Stomach (tissue), 9 donors: Measurements from ENCODE around the gene EIF4E1B. TPM values are rescaled to one million over a fixed set of nuclear protein-coding genes. Genes with fewer than 3 reads are reported as not detected.

Source experiments
- DNase-seq, 2 donors: peaks; one replicate each; pipeline versions ENCODE4 v3.0.0 to v3.0.0-alpha.2; 2013 to 2019
- H3K27ac ChIP-seq, 5 donors: fragments of 200-600 bp in 4 of 5; sonication (generic) in 4 of 5; one replicate each; pipeline ENCODE4 v1.5.1; 2013 to 2019; ENCODE audit warnings: mild to moderate bottlenecking in 1 of 5, moderate library complexity in 1 of 5
- H3K27me3 ChIP-seq, 3 donors: fragments of 200-600 bp; sonication (generic); one replicate each; pipeline ENCODE4 v1.5.1; 2017 to 2019; ENCODE audit warnings: mixed run types in 1 of 3
- H3K36me3 ChIP-seq, 4 donors: fragments of 200-600 bp; sonication (generic); 1 replicate in 3 of 4; 2 replicates in 1 of 4; pipeline ENCODE4 v1.5.1; 2016 to 2019
- H3K4me1 ChIP-seq, 4 donors: fragments of 200-600 bp; sonication (generic); one replicate each; pipeline ENCODE4 v1.5.1; 2016 to 2019
- H3K4me3 ChIP-seq, 4 donors: fragments of 200-600 bp; sonication (generic) in 3 of 4; one replicate each; pipeline ENCODE4 v1.5.1; 2016 to 2019; ENCODE audit warnings: mild to moderate bottlenecking in 1 of 4
- H3K9me3 ChIP-seq, 4 donors: fragments of 200-600 bp; sonication (generic); one replicate each; pipeline ENCODE4 v1.5.1; 2016 to 2019
- EP300 ChIP-seq: sonication (generic); formaldehyde crosslinking; IDR thresholded peaks from one replicate; pipeline ENCODE4 v1.6.1; 2017; ENCODE audit warnings: antibody characterized with exemption
- POLR2A ChIP-seq, 4 donors: fragments of 450-650 bp; IDR thresholded peaks; one replicate each; pipeline ENCODE4 v1.6.1; 2016; ENCODE audit warnings: antibody characterized with exemption in 4 of 4, control low read depth in 2 of 4, mild to moderate bottlenecking in 1 of 4, moderate library complexity in 1 of 4
- POLR2AphosphoS5 ChIP-seq, 3 donors: sonication (generic); formaldehyde crosslinking; IDR thresholded peaks; one replicate each; pipeline ENCODE4 v1.6.1; 2016; ENCODE audit warnings: antibody characterized with exemption in 3 of 3
- WGBS, 5 donors: extraction: QIAGEN DNeasy Blood & Tissue Kit in 3 of 5; methylation state at CpG; one replicate each; pipeline versions ENCODE4 v1.1.5 to v1.1.7; 2013 to 2018; 5-methylcytosine and 5-hydroxymethylcytosine counted together
- intact Hi-C: fragments of 100-400 bp; cut with DNase I; formaldehyde crosslinking; loops from one replicate; pipeline ENCODE4 v1.15.1; 2023; ENCODE audit warnings: low total_unique reads
- polyA plus RNA-seq, 3 donors: library from polyadenylated mRNA; stranded (reverse); fragments of 200-250 nt; gene quantifications; one replicate each; pipeline ENCODE4 v1.2.3, GENCODE V29; 2013
- total RNA-seq, 5 donors: library from RNA; depleted of rRNA; stranded (reverse); fragments of >200 nt; gene quantifications; one replicate each; pipeline versions ENCODE4 v1.1.0 to v1.2.3, GENCODE V29; 2014 to 2016
- TF ChIP-seq, protein P1 (sequence below), 7 experiments: fragments of 450-650 bp in 4 of 7; fragments of 200-600 bp in 3 of 7; sonication (generic) in 3 of 7; IDR thresholded peaks; one replicate each; pipeline ENCODE4 v1.5.1; 2016 to 2019; ENCODE audit warnings: antibody characterized with exemption in 7 of 7, control low read depth in 2 of 7, mild to moderate bottlenecking in 1 of 7
- donor health status: healthy with polysubstance abuse.
- donor health status: Bipolar disorder and iron deficiency.
- donor health status: healthy.

EIF4E1B gene
- total and polyA plus RNA-seq, 8 donors: not detected

DNA sequence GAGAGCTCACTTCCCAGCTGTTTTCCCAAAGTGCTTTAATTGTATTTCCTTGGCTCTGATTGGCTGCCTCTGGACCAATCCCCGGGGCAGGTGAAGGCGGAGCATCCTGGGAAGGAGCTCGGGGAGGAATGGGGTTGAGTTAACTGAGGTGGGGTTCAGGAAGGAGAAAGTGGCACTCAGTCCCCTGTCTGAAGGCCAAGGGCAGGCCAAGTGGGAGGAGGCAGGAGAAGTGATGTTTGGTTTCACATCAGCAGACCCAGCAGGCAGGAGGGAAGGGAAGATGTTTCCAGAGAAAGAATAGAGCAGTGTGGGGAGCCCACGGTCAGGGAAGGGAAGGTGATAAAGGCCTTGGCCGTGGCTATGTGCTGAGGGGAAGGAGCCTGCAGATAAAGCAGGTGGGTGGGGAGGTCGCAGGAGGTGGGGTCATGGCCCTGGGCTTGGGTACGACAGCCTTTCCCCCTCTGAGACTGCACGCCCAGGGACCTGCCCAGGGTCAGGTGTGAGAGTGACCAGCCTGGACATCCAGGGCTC lies 19.9 kb downstream of the EIF4E1B start:
- Histone ChIP-seq H3K27ac (no peak overlapping the region), H3K4me3 (no peak overlapping the region), H3K9me3 (no peaks in the 10 kb centered on the region), H3K27me3 (no peaks in the 10 kb centered on the region), H3K4me1 (peaks cover 19 to 65% (median 28%) of the 10 kb centered on the region in 4 donors), H3K36me3 (peaks cover 0 to 34% (median 32%) of the 10 kb centered on the region in 4 donors)
- intact Hi-C loops: no loop called here
- TF ChIP-seq POLR2A (IDR thresholded peaks at IDR 0.05): no peak
- no peak for TF ChIP-seq EP300
- TF ChIP-seq, protein P1, sequence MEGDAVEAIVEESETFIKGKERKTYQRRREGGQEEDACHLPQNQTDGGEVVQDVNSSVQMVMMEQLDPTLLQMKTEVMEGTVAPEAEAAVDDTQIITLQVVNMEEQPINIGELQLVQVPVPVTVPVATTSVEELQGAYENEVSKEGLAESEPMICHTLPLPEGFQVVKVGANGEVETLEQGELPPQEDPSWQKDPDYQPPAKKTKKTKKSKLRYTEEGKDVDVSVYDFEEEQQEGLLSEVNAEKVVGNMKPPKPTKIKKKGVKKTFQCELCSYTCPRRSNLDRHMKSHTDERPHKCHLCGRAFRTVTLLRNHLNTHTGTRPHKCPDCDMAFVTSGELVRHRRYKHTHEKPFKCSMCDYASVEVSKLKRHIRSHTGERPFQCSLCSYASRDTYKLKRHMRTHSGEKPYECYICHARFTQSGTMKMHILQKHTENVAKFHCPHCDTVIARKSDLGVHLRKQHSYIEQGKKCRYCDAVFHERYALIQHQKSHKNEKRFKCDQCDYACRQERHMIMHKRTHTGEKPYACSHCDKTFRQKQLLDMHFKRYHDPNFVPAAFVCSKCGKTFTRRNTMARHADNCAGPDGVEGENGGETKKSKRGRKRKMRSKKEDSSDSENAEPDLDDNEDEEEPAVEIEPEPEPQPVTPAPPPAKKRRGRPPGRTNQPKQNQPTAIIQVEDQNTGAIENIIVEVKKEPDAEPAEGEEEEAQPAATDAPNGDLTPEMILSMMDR (IDR thresholded peaks at IDR 0.05): no peak
- no peak for TF ChIP-seq POLR2AphosphoS5 (IDR thresholded peaks at IDR 0.05)
- 63 to 73% (median 67%) methylated on average over 8 of the region's 8 CpGs for WGBS, 5 donors
- no peak for DNase-seq

DNA sequence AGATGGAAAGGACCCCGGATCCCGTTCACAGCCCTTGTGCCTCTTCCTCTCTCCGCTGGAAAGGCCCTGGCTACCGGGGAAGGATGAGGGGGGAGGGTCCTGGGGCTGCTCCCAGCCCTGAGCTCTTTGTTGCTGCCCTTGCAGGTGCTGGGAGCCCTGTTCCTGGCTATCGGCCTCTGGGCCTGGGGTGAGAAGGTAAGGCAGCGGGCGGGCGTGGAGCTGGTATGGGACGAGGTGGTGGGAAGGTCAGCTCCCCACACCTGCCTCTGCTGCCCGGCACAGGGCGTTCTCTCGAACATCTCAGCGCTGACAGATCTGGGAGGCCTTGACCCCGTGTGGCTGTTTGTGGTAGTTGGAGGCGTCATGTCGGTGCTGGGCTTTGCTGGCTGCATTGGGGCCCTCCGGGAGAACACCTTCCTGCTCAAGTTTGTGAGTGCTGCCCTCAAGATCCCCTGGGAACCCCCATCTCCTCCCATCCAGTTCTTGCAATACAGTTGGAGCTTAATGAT lies 21.1 kb downstream of the EIF4E1B start:
- H3K27ac ChIP-seq: no peak overlapping the region
- intact Hi-C loops: no loop called here
- WGBS, 5 donors: 82 to 93% (median 90%) methylated on average over 15 to 17 of the region's 17 CpGs
- no peak for DNase-seq
- no peak for TF ChIP-seq POLR2AphosphoS5 (IDR thresholded peaks at IDR 0.05)
- TF ChIP-seq EP300: no peak
- TF ChIP-seq, protein P1 (IDR thresholded peaks at IDR 0.05): no peak
- no peak for TF ChIP-seq POLR2A (IDR thresholded peaks at IDR 0.05)
- H3K4me3 ChIP-seq: no peak overlapping the region
- H3K36me3 ChIP-seq: peaks cover 0 to 45% (median 42%) of the 10 kb centered on the region in 4 donors
- peaks cover 19 to 62% (median 26%) of the 10 kb centered on the region in 4 donors for H3K4me1 ChIP-seq
- H3K27me3 ChIP-seq: no peaks in the 10 kb centered on the region
- no peaks in the 10 kb centered on the region for H3K9me3 ChIP-seq

DNA sequence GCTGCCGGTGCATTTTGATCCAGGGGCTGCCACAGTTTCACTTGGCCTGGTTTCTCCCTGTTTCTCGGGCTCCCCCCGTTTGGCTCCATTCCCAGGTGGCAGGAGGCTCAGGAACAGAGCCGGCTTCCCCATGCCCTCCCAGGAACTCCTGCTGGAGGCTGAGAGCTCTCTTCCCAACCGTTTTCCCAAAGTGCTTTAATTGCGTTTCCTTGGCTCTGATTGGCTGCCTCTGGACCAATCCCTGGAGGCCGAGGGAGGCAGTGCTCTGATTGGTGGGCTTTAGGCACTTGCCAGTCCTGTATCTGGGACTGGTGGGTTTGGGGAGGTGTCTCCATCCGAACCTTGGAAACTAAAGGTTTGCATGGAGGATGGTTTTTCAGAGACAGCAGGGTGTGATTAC lies 21.7 kb downstream of the EIF4E1B start:
- Histone ChIP-seq H3K4me3 (no peak overlapping the region), H3K4me1 (peaks cover 19 to 58% (median 22%) of the 10 kb centered on the region in 4 donors), H3K36me3 (peaks cover 0 to 51% (median 48%) of the 10 kb centered on the region in 4 donors), H3K9me3 (no peaks in the 10 kb centered on the region), H3K27me3 (no peaks in the 10 kb centered on the region), H3K27ac (no peak overlapping the region)
- intact Hi-C loops: no loop called here
- WGBS, 5 donors: 70 to 84% (median 82%) methylated on average over 8 of the region's 8 CpGs
- no peak for DNase-seq
- TF ChIP-seq EP300: no peak
- TF ChIP-seq POLR2A (IDR thresholded peaks at IDR 0.05): no peak
- TF ChIP-seq, protein P1 (IDR thresholded peaks at IDR 0.05): no peak
- TF ChIP-seq POLR2AphosphoS5 (IDR thresholded peaks at IDR 0.05): no peak

DNA sequence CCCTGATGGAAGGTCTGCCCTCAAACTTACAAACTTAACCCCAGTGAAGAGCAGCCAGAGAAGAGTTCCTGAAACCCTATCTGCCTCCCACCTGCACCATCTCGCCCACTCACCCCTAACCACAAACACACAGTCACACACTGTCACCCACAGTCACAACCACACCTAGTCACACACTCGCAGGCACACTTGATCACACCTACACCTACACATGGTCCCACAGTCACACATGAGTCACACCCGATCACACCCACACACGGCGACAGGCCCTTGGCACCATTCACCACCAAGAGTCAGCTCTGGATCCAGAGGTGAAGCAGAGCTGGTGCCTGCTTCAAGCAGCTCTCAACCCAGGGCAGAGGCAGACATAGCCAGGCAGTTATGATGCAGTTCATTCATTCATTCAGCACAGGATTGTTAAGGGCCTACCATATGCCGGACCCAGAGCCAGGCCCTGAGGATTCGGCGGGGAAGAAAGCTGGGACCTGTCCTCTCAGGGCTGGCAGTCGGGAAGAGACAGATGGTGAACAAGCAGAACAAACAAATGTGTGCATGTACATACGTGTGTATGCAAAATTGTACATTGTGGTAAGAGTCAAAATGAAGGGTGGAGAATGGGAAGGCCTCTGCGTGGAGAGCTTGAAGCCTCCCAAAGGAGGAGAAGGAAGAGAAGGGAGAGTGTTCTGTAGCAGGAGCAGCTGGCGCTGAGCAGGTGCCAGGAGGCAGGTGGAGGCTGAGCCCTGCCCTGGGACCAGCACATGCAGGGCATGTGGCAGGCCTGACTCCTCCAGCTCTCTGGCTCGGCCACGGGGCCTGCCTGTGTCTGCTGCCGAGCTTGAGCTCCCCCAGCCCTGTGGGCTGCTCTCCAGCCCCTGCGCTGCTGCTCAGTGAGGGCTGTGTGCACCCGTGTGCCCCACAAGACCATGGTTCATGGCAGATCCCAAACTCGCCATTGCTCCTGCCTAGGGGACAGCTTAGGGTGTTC lies 23.2 kb downstream of the EIF4E1B start:
- 74 to 84% (median 78%) methylated on average over 18 of the region's 18 CpGs for WGBS, 5 donors
- no peak for TF ChIP-seq POLR2A (IDR thresholded peaks at IDR 0.05)
- H3K36me3 ChIP-seq: peaks cover 0 to 59% (median 56%) of the 10 kb centered on the region in 4 donors

More for the DNA sequence above, 23.2 kb downstream of the EIF4E1B start:
- Histone ChIP-seq H3K9me3 (no peaks in the 10 kb centered on the region), H3K27ac (peak overlapping the region in 1 of 5 donors; percentile 25), H3K27me3 (no peaks in the 10 kb centered on the region), H3K4me3 (no peak overlapping the region), H3K4me1 (peaks cover 13 to 57% (median 19%) of the 10 kb centered on the region in 4 donors)
- intact Hi-C loops: no loop called here
- peak in 1 of 2 donors; percentile 37 for DNase-seq
